GM12892 (cell line): ENCODE measurements around the gene COL4A4.
"Not testable (repeated sequence)": the region's sequence is repeated elsewhere in the genome, so short reads cannot be mapped to it uniquely, and the experiment has no call there.

Experiments used
- POLR2AphosphoS5 ChIP-seq: IDR thresholded peaks from 2 replicates; pipeline ENCODE4 v1.6.1; 2011; ENCODE audit warnings: low read depth, low read length, control low read depth
- TAF1 ChIP-seq: IDR thresholded peaks from 2 replicates; pipeline ENCODE4 v1.6.1; 2011; ENCODE audit warnings: low read depth, mild to moderate bottlenecking, control low read depth, low read length, borderline replicate concordance

- TF ChIP-seq TAF1, POLR2AphosphoS5: not testable (repeated sequence)
These were observed 7.8 kb upstream of the COL4A4 start for GRCh38 chr2:227171779-227172178.
